Measurements from ENCODE around the gene BIRC2. TPM values are rescaled to one million over a fixed set of nuclear protein-coding genes. Genes with fewer than 3 reads are reported as not detected.
A peak's percentile ranks its signal among the peaks of the same experiment; 100 is the strongest.

BIRC2 gene
- total RNA-seq, 1 donor from 2014 or later: 78.1 TPM

DNA sequence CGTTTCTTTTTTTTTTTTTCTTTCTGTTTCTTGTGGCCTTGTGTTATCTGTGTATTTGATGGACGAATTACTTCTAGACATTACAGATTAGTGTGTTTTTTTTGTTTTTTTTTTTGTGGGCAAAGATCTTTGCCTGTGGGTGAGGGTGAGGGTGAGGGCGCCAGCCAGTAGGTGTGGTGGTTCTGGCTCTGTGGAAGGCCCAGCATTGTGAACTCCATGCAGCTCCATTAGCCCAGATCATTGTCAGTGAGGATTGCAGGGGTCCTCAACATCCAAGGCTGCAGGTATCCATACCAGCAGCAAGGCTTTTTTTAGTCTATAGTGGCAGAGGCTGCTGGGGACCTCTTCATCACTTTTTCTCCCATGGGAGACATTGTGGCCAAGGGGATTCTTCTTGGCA is 13.7 kb downstream of the BIRC2 start:
- no peak for TF ChIP-seq EZH2 (IDR thresholded peaks at IDR 0.05)
- TF ChIP-seq EZH2phosphoT487 (IDR thresholded peaks at IDR 0.05): no peak
- TF ChIP-seq, protein P1, sequence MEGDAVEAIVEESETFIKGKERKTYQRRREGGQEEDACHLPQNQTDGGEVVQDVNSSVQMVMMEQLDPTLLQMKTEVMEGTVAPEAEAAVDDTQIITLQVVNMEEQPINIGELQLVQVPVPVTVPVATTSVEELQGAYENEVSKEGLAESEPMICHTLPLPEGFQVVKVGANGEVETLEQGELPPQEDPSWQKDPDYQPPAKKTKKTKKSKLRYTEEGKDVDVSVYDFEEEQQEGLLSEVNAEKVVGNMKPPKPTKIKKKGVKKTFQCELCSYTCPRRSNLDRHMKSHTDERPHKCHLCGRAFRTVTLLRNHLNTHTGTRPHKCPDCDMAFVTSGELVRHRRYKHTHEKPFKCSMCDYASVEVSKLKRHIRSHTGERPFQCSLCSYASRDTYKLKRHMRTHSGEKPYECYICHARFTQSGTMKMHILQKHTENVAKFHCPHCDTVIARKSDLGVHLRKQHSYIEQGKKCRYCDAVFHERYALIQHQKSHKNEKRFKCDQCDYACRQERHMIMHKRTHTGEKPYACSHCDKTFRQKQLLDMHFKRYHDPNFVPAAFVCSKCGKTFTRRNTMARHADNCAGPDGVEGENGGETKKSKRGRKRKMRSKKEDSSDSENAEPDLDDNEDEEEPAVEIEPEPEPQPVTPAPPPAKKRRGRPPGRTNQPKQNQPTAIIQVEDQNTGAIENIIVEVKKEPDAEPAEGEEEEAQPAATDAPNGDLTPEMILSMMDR (IDR thresholded peaks at IDR 0.05): no peak
- DNase-seq (ENCODE audit: low spot score): no peak
- Histone ChIP-seq H3K27ac (no peak overlapping the region), H3K36me3 (peaks cover 16% of the 10 kb centered on the region), H2AFZ (replicated peaks) (no peak overlapping the region), H3F3A (ENCODE audit: low read depth) (no peaks in the 10 kb centered on the region), H3K9ac (no peak overlapping the region), H3K4me1 (no peaks in the 10 kb centered on the region), H3K4me3 (no peak overlapping the region), H3K79me2 (ENCODE audit: low read depth) (peaks cover 34% of the 10 kb centered on the region), H3K27me3 (no peaks in the 10 kb centered on the region), H3K9me3 (ENCODE audit: low read depth) (no peaks in the 10 kb centered on the region), H4K20me1 (ENCODE audit: low read depth) (peaks cover 3% of the 10 kb centered on the region), H3K4me2 (no peak overlapping the region)
- H3K27me3 Mint-ChIP-seq (ENCODE audit: insufficient read depth, low read depth): no peaks in the 10 kb centered on the region
- peaks cover 66% of the 10 kb centered on the region for H3K36me3 Mint-ChIP-seq
- H3K4me1 Mint-ChIP-seq: no peaks in the 10 kb centered on the region
- no peak overlapping the region for H3K27ac Mint-ChIP-seq
- H3K9me3 Mint-ChIP-seq: peaks cover 15% of the 10 kb centered on the region
- H3K4me3 Mint-ChIP-seq: no peak overlapping the region

DNA sequence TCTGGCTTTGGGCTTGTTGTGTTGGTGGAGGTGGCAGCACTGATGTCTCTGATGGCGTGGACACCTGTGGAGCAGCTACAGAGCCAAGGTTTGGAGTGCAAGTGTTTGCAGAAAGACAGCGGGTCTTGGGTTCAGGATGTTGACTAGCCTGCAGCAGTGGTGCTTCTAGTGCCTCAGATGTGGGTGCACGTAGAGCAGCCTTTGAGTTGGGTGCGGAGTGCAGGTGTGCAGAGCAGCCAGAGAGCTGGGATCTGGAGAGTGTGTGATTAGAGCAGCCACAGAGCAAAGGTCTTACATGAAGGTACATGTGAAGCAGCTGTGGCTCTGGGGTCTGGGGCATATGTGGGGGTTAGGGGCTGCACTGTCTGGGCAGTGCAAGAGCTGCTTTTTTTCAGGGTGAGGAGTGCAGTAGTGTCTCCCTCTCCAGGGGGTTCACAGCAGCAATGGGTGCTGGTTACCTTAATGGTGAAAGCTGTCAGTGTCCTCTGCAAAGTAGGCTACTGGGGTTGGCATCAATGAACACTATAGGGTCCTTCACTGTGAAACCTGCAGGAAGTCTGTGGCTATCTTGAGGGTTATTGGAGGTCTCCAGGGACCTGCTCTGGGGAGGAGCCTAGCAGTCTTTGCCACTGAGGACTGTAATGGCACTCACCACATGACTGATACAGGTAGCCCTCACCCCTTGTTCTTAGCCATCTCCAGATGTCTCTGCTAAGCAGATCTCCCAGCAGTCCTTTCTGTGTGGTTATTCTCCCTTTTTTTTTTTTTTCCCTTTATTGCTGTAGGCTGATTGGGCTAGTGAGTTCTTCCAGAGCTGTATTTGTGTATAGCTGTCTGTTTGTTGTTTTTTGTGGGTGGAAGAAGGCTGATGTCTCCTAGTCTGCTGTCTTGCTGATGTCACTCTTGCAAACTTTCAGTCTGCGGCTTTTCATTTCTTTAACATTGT is 14.3 kb downstream of the BIRC2 start:
- Histone ChIP-seq H3K4me3 (no peak overlapping the region), H3K27me3 (no peaks in the 10 kb centered on the region), H2AFZ (replicated peaks) (no peak overlapping the region), H3K4me1 (no peaks in the 10 kb centered on the region), H3K27ac (no peak overlapping the region), H3K4me2 (no peak overlapping the region), H3K36me3 (peaks cover 16% of the 10 kb centered on the region), H3K9ac (no peak overlapping the region), H3F3A (ENCODE audit: low read depth) (no peaks in the 10 kb centered on the region), H4K20me1 (ENCODE audit: low read depth) (peaks cover 3% of the 10 kb centered on the region), H3K9me3 (ENCODE audit: low read depth) (no peaks in the 10 kb centered on the region), H3K79me2 (ENCODE audit: low read depth) (peaks cover 28% of the 10 kb centered on the region)
- no peak for DNase-seq (ENCODE audit: low spot score)
- peak overlapping the region; percentile 27 for H3K27ac Mint-ChIP-seq
- H3K27me3 Mint-ChIP-seq (ENCODE audit: insufficient read depth, low read depth): no peaks in the 10 kb centered on the region
- peaks cover 65% of the 10 kb centered on the region for H3K36me3 Mint-ChIP-seq
- H3K4me1 Mint-ChIP-seq: no peaks in the 10 kb centered on the region
- TF ChIP-seq, protein P1 (IDR thresholded peaks at IDR 0.05): no peak
- TF ChIP-seq EZH2phosphoT487 (IDR thresholded peaks at IDR 0.05) (no peak), EZH2 (IDR thresholded peaks at IDR 0.05) (no peak)
- H3K4me3 Mint-ChIP-seq: peak overlapping the region; percentile 3
- H3K9me3 Mint-ChIP-seq: peaks cover 10% of the 10 kb centered on the region

DNA sequence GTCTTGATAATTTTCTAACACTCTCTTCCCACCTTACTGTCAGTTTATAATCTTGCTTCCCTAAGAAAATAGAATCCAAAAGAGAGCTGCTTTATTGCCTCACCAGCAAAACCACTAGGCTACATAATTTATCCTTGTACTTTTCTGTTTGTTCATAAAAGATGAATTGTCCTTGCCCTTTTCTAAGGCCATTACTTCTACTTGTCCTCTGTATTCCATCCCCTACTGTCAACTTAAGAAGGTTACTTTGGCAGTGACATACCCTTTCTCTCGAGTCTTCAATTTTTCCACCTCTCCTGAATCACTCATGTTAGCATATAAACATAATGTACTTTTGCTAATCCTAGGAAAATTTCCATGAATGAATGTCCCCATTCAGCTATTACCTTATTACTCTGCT is 18.0 kb downstream of the BIRC2 start:
- Mint-ChIP-seq H3K4me3 (no peak overlapping the region), H3K9me3 (peaks cover 2% of the 10 kb centered on the region), H3K27ac (no peak overlapping the region), H3K36me3 (peaks cover 60% of the 10 kb centered on the region), H3K27me3 (ENCODE audit: insufficient read depth, low read depth) (no peaks in the 10 kb centered on the region), H3K4me1 (no peaks in the 10 kb centered on the region)
- H3K9ac ChIP-seq: no peak overlapping the region
- H3F3A ChIP-seq (ENCODE audit: low read depth): peaks cover 5% of the 10 kb centered on the region
- H3K9me3 ChIP-seq (ENCODE audit: low read depth): no peaks in the 10 kb centered on the region
- no peaks in the 10 kb centered on the region for H3K27me3 ChIP-seq
- H3K4me1 ChIP-seq: no peaks in the 10 kb centered on the region
- no peak for DNase-seq (ENCODE audit: low spot score)
- H2AFZ ChIP-seq (replicated peaks): no peak overlapping the region
- H3K36me3 ChIP-seq: peaks cover 37% of the 10 kb centered on the region
- no peak overlapping the region for H3K4me2 ChIP-seq
- no peak overlapping the region for H3K27ac ChIP-seq
- peaks cover 8% of the 10 kb centered on the region for H3K79me2 ChIP-seq (ENCODE audit: low read depth)
- H4K20me1 ChIP-seq (ENCODE audit: low read depth): no peaks in the 10 kb centered on the region
- TF ChIP-seq EZH2phosphoT487 (IDR thresholded peaks at IDR 0.05) (no peak), EZH2 (IDR thresholded peaks at IDR 0.05) (no peak)
- TF ChIP-seq, protein P1 (IDR thresholded peaks at IDR 0.05): no peak
- H3K4me3 ChIP-seq: no peak overlapping the region
